Hepatic stellate cell (primary cell): ENCODE measurements around the gene ANO3.
A peak's percentile ranks its signal among the peaks of the same experiment; 100 is the strongest.
"Not testable (repeated sequence)": the region's sequence is repeated elsewhere in the genome, so short reads cannot be mapped to it uniquely, and the experiment has no call there.

ENCODE experiments used
- DNase-seq: peaks from one replicate; pipeline ENCODE4 v3.0.0; 2011; ENCODE audit warnings: low spot score

Gene ANO3

DNA sequence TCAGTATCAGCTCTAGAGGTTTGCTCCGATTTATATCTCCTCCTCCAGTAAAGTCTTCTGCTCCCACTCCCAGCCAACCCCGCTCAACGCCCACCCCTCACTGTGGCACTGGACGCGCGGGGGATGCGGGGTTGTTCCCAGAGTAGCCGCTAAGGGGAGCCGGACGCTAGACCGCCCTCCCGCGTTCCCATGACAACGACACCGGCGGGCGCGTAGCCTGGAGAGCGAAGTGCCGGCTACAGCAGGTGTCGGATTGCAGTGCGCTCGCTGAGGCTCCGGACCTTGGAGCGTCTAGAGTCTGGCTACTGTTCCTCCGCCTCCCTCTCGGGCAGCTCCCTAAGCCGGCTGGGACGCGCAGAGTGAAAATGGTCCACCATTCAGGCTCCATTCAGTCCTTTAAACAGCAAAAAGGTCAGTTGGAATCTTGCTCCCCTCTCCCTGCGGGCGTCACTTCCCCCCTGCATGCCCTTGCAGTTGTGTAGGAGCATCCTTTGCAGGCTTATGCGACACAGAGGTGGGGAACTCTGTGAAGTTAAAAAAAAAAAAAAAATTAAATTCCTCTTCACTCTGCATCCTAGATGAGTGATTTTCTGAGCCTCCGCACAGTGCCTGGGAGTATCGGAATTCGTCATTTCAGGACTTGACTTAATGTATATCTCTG, at the start of gene ANO3:
ANO3 (plus strand) TSS at position 220 of the 661 bp plus-strand sequence; CDS start at position 366, 146 bp downstream.
- peak; percentile 24 for DNase-seq

GRCh38 chr11:26283852-26284408, 48.0 kb upstream of the ANO3 start:
- DNase-seq: no peak

- no peak for DNase-seq
Observed at GRCh38 chr11:26285608-26286007, 46.3 kb upstream of the ANO3 start.

DNA sequence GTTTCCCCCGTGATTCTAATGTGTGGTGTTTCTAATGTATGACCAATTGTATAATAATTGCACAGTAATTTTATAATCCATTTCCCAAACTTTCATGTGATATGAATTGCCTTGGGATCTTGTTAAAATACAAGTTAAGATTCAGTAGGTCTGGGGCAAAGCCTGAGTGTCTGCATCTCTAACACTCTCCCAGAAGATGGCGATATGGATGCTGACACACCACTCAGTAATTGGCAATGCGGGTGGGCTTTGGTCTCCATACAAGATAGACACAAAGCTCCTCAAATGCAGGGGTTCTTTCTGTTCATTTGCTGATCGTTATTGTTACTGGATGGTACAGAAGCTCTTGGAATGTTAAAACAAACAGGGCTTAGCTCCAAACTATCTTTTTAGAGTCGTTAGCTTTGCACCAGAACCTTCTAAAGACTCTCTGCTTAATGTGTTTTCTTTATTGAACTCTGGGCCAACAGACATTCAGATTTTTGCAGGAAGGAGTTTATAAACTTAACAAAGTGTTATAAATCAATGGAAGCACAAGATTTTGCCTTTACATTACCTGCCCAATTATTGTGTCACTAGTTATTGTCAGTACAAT, 45.4 kb upstream of the ANO3 start:
- no peak for DNase-seq

- DNase-seq: no peak
Observed at GRCh38 chr11:26287067-26287518, 44.8 kb upstream of the ANO3 start.

DNA sequence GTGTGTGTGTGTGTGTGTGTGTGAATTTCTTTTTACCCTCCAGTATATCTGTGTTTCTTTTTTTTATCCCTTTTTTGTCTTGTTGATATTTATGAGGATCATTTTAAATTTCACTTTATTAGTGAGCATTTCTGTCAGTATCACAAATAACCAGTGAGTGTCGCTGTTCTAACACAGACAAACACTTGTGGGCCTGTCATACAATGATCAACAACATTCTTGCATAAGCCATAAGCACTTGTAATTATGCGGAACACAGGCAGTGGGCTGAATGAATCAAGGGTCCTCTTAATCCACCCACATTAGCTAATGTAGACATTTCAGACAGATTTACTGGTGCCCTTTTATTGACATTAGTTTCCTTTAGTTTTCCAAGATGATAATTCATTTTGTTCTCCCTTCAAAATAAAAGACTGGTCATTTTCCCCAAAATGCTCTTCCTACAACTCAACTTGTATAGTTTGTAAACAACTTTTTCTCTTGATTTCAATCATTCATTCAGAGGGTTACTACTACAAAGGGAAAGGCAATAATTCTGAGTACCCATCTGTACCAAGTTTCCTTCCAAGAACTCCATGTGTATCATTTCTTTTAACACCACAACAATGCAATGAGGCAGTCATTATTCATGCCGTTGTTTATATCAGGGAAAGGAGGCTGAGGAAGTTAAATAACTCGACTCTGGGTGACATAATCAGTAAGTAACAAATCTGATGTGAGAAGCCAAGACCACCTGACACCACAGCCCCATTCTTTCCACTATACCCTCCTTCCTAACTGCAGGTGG, 34.5 kb upstream of the ANO3 start:
- peak; percentile 9 for DNase-seq

DNA sequence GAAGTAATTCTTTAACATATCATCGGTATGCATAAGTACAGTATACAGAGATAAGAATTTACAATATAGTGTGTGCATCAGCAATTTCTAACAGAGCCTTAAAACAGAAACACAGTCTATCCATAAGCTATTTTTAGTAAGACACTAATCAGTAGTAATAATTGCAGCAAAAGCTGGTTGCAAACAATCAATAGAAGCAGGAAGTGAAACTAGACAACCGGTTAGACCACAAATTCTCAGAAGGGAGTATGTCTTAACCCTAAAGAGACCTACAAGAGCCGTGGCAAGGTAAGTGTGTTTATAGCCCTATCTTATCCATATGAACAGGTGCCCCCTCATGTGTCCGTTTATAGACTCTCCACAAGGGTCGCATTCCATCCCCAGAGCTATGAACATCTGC, 15.6 kb upstream of the ANO3 start:
- not testable (repeated sequence) for DNase-seq

DNA sequence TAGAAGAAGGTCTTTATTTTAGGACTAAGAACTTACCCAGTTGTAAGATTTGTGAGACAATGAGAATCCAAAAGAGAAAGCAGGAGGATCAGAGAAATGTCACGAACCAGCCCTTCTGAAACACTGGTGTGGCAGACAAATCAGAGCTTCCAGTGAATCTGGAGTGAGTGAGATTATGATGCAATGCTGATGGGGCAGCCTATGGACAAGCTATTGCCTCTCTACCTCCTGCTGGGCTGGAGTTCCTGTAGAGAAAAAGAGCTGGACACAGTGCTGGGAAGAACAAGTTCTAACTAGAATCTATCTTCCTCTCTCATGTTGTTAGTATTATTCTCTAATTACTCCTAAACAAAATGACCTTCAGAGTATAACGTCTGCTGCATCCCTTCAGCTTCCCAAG, 12.0 kb upstream of the ANO3 start:
- no peak for DNase-seq

- no peak for DNase-seq
Observed at GRCh38 chr11:26321516-26321915, 10.4 kb upstream of the ANO3 start.

DNA sequence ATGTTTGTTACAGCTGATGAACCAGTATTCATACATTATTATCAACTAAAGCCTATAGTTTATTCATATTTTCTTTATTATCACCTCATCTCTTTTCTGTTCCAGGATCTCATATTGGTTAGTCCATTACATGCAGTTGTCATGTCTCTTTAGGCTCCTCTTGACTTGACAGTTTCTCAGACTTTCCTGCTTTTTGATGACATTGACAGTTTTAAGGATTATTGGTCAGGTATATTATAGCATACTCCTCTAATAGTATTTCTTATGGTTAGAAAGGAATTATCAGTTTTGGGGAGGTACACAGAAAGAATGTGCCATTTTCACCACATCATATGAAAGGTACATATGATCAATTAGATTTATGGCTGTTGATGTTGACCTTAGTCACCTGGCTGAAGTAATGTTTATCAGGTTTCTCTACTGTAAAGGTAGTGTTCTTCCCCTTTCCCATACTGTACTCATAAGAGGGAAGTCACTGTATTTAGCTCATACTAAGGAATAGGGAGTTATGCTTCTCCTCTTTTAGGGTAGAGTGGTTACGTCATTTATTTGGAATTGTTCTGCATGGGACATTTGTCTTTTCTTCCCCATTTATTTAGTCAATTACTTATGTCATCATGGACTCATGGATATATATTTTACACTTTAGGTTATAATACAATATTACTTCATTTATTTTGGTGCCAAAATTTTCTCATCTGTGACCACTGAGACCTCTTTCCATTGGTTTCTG, 9.4 kb upstream of the ANO3 start:
- DNase-seq: no peak

- no peak for DNase-seq
Observed at GRCh38 chr11:26323837-26324236, 8.1 kb upstream of the ANO3 start.

GRCh38 chr11:26324270-26324669, 7.7 kb upstream of the ANO3 start:
- DNase-seq: no peak

DNA sequence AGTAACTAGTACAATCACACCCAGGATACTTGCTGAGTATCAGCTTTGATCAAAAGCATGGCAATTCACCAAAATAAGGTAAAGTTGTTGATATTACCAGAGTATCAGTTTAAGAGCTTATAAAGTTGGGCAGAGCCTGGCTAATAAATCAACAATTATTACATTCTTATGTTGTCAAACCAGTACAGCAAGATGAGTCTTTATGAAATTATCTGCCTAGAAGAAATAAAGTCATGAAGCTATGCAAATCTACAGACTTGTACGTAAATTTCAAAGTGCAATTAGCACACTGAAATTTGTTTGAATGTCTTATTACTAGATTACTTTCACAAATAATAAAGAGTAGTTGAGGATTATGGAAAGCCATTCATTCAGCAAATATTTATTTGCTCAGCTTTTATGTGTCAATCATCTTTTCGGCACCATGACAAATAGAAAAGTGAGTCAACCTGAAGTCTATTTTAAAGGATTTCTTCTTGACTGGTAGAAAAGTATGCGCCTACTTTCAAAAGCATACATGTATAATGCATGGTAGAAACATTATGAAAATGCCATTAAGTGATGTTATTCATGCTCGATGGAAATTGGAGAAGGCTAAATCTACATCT, 5.0 kb upstream of the ANO3 start:
- no peak for DNase-seq

GRCh38 chr11:26329206-26329605, 2.7 kb upstream of the ANO3 start:
- no peak for DNase-seq

DNA sequence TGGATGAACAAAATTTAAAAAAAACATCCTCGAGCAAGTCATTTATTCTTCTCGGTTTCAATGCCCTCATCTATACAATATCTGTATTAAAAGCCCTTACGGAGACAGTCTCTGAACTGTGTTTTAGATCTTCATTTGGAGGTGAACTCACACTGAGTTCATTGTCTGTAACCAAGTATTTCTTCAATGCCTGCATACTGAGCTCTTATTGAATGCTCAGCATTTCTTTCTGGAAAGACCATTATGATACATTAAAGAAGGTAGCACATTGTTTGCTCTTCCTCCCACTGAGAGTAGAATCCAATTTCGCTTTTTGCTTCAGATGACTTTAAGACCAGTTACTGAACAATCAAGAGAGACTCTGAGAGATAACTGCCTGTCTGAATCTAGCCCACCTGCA, 1.7 kb upstream of the ANO3 start:
- no peak for DNase-seq

GRCh38 chr11:26332572-26332915, 614 bp downstream of the ANO3 start:
- no peak for DNase-seq

DNA sequence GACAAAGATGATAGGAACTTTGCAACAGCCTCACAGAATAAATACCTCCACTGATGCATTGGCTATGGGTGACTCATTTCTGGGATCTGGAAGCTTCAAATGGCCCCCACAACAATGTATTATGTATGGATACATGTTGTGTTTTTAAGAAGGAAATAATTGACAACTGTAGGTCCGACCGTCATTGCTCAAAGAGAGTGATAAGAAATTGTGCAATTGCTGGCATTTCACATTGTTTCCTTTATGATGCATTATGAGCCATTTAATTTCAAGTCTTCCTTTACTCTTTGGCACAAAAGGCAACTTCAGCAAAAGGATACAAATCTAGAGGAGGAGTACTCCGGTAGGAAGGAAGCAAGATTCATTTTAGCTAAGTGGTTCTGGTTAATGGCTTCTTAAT, 2.0 kb downstream of the ANO3 start:
- no peak for DNase-seq

GRCh38 chr11:26335903-26336302, 4.0 kb downstream of the ANO3 start:
- no peak for DNase-seq

GRCh38 chr11:26344647-26345046, 12.7 kb downstream of the ANO3 start:
- no peak for DNase-seq

DNA sequence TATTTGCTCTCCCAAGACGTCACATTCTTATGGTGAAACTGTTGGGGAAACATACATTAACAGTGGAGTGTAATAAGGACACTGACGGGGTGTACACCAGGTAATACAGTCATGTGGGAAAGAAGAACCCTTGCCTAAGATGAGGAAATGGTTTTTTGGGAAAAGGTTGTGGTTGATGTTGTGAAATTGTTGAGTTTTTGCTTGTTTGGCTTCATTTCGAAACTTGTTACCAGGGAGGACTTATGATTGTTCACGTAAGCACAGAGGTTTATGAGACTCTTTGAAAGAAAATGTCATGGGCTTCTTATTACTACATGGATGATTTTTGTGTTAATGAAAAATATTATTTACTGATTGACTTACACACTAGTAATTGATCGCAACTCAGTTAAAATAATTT, 16.8 kb downstream of the ANO3 start:
- DNase-seq: no peak

DNA sequence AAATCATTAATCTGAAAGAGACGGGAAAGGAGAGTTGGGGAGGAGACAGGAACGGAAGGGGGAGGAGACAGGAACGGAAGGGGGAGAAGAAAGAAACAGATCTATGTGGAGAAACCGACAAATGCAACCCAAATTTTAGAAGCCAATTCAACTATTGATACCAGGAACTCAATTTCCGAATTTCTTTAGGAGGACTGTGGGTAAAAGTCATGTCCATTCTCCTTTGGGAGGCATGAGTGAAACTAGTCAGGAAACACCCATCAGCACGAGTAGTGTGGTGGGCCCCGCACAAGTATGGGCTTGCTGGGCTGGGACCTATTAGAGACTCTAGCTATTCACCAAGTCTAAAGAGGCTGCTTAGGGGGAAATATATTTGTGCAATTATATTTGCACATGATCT, 18.1 kb downstream of the ANO3 start:
- DNase-seq: no peak

GRCh38 chr11:26353010-26353409, 21.1 kb downstream of the ANO3 start:
- no peak for DNase-seq
